Spleen (tissue), 7 donors: Measurements from ENCODE around the gene C16orf86.

Experiments
- CTCF ChIP-seq, 11 experiments: fragments of 200-600 bp in 7 of 11; fragments of 450-650 bp in 4 of 11; sonication (generic) in 4 of 11; IDR thresholded peaks in 8 of 11; conservative IDR thresholded peaks in 3 of 11; 1 replicate in 7 of 11; 2 replicates in 4 of 11; pipeline versions ENCODE4 v1.4.0 to v1.8.0; 2016 to 2021; ENCODE audit warnings: antibody characterized with exemption in 11 of 11, inconsistent platforms in 4 of 11, mild to moderate bottlenecking in 1 of 11
- POLR2A ChIP-seq, 3 donors: fragments of 450-650 bp; IDR thresholded peaks; one replicate each; pipeline ENCODE4 v1.5.1; 2017; ENCODE audit warnings: antibody characterized with exemption in 3 of 3, mild to moderate bottlenecking in 1 of 3
- donor health status: DM: no; HTN: no; CAD: no; lungs with moderate emphysema.
- donor health status: DM: no; HTN: no; CAD: no.
- donor health status: DM: no; HTN: no; CAD: no.

- TF ChIP-seq POLR2A (IDR thresholded peaks at IDR 0.05): no peak
- no peak for TF ChIP-seq CTCF (IDR thresholded peaks at IDR 0.05 in 8 of 11, conservative IDR thresholded peaks at IDR 0.05 in 3 of 11)
Measured at GRCh38 chr16:67650023-67650422, 16.6 kb upstream of the C16orf86 start.
